ENCODE measurements around the gene BCL11A.

BCL11A gene

DNA sequence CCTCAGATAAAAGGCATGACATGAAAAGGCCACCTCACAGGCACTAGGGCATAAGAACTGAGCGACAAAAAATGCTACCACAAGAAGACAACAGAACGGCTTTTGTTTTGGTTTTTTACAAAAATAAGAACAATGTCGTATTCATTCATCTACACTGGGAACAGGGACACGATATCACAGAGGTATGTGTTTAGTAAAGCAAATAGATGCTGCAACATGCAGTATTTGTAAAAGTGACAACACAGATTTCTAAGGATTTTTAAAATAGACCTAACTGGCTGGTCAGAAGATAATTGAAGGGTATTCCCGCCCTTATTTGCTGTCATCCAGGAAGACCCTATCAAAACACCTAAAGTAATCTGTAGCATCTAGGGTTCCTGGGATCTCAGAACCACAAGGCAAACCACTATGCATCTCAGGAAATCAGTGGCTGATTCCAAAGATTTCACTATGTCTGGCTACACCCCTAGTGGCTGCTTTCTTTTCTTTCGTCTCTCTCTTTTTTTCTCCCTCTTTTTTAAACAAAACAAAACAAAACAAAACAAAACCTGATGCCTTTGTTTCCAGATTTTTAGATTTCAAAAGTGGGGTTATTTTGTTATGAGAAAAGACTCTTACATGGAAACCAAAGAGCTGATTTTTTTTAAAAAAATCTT, 97.2 kb downstream of the BCL11A start:
- no peak for DNase-seq

DNA sequence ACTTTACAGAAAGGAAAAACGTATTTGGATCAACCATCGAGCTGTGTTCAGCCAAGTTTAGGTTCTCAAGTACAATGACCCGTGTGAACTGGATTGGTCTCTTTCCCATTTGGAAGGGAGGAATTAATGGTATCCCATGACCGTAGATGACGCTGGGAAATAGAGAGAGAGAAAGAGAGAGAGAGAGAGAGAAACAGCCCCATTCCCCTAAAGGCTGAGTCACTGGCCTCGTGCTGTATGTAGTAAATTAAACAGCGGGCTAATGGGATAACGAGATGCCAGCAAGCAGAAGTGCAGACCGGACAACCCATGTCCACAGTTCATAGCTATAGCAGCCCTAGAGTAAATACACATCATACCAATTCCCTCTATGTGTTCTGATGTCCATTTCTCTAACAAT, 99.6 kb downstream of the BCL11A start:
- no peak for DNase-seq

DNA sequence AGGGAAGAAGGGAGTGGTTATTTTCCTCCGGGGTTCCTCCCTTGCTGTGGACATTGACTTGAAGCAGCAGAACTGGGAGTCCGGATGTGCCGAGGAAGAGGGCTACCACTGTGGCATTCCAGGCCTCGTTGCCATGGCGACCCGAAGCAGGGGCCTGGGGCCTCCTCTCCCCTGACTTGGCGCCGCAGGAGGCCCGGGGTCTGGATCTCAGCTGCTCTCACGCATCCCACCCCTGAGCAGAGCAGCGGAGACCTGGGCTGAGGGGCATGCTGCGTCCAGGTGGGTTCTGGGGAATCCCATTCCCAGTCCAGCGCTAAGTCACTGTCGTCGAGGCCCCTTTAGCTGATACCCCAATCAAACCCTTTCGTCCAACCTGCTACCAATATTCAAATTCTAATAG, 100.2 kb downstream of the BCL11A start:
- no peak for DNase-seq

DNA sequence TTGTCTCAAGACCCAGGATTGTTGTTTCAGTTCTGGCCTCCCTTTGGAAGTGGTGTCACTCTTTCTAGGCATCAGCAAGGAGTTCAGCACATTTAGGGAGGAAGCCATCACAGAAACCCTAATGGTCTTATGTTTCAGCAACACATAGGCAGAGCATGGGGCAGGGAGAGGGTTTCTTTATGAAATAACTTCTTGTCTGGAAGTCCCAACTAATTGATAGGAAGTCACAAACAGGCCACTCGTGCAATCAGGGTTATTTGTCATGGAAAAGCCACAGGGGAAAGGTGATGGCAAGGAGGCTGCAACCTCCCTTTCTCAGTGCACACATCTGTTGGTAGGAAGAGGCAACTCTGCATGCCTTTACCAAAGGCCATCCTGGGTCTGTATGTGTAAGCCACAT, 103.0 kb downstream of the BCL11A start:
- no peak for DNase-seq

DNA sequence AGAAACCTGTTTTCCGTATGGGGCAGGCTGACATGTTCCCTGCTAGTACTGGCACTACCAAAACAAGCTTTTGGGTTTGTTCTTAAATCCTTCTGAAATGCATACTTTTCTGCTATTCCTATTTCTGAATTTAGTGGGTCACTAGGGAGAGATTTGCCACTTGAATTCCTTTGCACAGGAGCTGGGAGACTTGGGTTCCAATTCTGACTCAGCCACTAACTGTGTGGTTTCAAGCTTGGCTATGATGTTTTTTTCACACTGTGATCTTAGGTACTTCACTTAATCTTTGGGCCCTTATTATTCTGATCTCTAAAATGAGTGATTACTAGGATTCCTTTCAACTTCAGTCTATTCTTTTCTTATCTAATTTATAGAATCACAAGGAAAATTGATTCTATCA, 105.5 kb downstream of the BCL11A start:
- no peak for DNase-seq

DNA sequence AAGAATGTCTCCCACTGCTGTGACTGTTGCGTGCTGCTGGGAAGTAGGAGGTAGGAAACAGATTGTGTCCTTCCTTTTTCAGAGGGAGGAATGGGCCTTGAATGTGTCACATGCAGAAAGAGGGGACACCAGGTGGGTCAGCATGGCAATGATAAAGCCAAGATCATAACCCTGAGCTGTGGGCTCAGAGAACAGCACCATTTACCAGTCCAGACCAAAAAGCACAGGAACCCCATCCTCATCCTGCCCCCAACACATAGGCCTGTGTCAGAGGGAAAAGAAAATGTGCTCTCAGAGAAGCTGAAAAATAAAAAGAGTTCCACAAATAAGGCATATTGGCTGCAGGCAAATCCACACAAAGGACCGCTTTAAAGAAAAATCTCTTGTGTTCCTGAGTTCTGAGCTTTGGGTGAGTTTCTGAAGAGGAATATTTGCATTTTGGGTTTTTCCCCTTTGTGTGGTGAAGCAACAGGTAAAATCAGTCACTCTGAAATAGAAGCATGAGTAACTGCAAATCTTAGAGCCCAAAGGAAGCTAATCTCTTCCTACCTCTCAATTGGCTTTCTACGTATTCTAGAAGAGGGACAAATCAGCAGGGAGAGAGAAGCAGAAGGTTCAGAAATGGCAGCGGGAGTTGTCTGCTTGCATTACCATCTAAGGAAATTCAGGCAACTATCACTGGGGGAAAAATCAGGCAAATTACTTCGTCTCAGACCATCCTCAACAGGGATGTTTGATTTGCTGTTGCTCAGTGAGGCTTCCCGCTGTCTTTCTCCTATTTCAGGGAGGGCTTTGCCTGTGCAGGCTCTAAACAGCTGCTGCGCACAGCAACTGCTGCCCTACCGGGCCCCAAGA, 106.8 kb downstream of the BCL11A start:
- DNase-seq: no peak

DNA sequence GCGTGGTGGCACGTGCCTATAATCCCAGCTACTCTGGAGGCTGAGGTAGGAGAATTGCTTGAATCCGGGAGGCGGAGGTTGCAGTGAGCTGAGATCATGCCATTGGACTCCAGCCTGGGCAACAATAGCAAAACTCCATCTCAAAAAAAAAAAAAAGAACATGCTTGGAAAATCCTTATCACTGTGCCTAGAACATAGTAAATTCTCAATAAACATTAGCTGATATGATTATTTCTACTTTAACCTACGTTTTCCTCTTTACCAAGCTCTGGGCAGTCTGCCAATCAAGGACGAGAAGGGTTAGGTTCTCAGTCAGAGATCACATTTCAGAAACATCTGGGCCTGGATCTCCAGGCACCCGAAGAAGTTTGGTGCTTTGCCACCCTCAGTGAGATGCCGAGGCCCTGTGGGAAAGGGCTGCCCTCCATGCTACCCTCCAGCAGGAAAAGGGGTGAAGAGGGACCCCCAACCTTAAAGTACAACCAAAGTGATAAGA, 107.7 kb downstream of the BCL11A start:
- DNase-seq: peak; percentile 31

DNA sequence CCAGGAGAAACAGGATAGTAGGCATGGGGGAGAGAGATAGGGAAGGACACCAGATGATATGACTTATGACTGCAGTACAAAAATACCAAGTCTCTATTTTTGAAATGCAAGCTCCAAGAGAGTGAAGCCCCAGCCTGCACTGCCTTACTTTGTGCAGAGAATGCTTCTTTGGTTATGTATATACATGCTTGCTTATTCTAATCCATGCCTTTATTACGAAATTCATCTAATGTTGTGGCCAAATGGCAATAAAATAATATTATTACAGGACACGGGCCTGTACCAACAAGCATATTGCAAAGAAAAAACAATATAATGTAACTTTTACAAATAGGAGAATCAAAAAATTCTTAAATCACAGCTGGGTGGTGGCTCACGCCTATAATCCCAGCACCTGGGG, 110.8 kb downstream of the BCL11A start:
- no peak for DNase-seq

DNA sequence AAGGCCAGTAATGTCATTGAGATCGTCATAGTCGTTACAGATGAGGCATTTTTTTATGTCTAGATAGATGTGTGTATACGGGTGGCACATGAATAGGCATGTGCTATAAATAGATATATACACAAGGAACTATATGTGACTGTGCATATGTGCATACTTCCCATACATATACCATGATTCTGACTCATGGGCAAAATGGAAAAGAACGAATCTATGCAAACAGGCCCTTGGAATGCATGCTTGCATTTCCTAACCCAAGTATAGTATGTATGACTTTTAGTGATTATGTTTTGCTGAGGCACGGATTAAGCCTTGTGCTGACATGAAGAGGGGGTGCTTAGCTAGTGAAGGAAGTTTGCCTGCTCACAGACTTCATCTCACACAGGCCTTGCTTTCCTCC, 111.7 kb downstream of the BCL11A start:
- no peak for DNase-seq

DNA sequence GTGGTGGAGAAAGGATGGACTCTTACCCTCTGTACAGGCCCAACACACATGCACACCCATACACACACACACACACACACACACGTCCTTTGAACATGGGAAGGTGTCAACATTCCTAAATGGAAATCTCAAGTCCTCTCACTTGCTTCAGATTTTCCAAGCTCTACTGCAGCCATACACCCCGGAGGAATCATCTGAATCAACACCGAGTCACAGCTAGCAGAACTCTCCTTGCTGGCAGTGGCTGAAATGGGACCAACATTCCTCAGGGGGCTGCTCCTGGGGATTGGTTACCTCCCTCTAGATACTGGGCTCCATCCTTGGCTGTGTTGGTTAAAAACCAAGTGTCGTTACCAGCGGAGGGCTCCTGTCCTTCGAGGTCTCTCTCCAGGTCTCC, 112.7 kb downstream of the BCL11A start:
- DNase-seq: no peak

DNA sequence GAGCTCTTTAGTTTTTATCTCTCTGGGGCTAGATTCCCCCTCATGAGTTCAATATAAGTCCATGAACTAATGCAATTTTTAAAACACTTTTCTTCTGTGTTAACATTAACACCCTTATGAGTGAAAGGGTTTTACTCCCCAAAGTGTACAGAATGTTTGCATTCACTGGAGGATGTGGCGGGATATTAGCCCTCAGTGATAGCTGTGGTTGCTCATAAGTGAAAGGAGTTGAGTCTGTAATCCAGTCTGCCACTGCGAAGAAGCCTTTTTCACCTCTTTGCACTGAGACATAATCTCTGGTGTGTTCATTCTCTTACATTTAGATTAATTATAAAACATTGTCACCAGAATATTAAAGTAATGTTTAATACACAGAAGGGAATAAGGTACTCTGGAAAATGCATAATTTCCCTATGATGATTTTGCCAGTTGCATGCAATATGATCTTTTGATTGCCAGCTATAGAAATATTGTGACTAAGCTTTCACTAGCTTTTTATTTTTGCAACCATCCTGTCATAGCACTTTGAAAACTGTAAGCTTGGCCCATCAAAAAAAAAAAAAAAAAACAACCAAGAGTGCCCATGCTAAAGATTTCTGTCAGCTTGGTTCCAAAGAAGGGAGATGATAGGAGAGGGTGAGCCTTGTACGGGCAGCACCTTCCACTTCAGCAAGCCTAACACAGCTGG, 113.2 kb downstream of the BCL11A start:
- no peak for DNase-seq

DNA sequence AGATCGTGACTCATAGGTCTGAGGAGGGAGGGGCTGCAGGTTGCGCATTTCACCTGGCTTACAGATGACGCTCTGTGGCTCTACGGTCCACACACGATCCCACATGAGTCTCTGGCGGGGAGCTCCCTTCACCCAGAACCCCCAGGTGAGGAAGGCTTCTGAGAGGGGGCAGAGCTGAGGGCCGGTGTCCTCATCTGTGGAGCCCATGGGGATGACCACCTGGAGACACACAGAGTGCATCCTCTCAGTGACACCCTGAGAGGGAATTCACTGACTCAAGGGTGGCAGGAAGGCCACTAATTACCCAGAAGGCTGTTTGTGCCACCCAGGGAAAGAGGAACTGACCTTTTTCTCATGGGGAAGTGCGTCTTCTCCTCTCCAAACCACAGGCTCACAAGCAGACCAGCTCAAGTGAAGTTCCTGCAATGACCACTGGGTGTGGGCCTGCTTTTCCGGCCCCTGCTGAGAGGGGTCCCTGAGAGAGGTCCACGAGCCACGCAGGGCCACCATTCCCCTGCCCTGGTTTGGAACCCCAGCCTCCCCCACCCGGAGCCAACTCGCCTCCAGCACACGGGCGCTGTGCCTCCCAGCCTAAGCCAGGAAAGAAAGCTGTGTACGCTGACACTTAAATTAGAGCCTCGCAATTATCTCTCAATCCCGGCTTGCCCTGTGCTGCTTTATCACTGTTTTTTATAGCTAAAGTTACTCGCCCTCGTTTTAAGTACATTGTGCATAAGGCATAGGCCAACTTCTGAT, 114.1 kb downstream of the BCL11A start:
- DNase-seq: no peak

DNA sequence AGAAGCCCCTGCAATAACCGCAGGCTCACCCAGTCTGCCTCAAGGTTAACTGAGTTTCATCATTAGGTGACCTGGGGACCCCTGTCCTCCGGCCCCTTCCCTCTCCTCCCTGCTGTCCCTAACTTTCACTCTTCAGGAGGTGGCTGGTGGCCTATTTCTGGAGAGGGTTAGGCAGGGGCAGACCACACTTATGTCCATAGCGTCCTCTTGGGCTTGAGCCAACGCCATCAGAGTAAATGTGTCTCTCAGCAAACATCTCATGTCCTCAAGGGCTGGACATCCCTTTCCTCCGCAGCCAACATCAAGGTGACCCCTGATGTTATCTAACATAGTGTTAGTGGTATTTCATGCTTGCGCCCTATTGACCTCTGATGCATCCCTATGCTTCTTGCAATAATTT, 114.8 kb downstream of the BCL11A start:
- DNase-seq: no peak

DNA sequence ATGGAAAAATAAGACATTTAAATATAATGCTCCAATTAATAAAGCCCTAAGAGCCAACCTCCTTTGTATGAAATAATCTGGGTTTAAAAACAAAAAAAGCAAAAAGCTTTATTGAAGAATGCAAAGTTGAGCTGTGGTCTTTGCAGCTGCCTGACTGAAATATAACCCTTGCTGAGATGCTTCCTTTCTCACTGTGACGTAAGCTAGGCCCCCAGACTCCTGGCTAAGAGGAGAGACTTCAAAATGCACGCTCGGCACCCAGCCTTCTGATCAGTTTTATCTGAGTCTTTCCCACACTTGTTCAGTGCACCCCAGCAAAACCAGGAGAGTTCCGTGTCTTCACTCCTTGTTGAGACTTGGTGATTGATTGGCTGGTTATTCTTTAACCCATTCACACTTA, 115.3 kb downstream of the BCL11A start:
- no peak for DNase-seq

DNA sequence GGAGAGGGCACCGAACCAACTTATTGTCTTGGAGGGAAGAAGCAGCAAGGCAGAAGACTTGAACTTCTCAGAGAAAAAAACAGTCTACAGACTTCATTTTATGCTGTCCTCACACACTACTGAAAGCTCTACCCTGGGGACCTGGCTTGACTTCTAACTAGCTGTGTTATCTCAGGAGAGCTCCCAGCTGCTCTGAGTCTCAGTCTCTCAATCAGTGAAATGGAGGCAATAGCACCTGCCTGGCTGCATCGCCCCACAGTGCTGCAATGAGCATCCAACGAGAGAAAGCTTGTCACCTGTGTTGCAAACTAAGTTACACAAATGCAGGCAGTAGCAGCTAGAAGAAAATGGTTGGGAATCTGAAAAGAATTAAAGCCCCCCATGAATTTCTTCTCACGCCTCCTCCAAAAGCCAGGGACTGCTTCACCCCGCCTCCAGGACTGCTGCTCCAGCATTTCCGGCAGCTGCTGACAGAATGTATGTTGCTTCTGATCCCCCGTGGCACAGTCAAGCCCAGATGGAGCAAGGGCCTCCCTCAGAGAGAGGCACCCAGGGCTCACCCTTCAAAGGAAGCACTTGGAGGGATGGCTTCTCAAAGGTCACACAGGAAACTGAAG, 116.3 kb downstream of the BCL11A start:
- DNase-seq: no peak

DNA sequence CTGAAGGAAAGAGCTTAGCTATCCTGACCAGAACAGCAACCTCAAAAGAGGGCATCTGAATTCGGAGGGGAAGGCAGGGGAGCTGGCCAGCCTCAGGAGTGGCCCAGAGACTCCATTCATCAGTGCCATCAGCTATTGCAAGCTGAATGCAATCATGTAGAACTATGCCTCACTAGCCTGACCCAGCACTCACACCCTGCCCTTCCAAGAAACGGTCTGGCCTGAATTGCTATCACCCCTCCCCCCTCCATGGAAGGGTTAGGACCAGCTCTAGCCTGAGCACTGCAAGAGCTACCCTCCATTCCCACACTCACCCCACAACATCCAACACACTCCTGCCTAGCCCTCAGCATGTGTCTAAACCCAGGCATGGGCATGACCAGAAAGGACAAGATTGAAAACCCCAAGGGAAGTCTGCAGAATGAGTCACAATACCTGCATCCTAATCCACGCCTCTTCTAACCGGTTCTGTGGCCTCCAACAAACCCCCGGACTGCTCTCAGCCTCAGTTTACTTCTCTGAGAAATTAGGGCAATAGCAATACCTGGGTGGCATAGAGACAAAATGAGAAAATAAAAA, 120.3 kb downstream of the BCL11A start:
- no peak for DNase-seq

DNA sequence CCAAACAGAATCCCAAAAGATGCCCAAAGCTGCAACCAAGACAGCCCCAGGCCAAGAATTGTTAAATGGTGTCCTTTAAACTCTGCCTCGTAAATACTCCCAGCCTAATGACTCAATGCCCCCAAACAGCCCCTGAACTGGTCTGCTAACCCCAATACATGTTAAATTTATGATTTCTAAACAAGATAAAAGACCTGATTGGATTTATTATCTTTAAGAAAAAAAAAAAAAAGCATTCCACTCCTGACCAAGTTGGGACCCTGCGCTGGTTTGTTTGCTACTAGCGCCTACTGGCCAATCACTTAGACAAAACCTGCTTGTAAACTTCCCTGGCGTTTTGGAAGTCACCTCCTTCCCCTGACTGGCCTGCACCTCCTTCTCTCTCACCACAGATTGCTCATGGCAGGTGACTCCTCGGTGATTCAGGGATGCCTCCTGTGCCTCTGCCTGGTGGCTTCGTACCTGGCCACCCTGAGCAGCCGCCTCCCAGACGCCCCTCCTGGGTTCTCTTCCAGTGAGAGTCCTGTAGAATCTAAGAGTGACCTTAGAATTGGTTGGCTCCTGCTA, 121.3 kb downstream of the BCL11A start:
- DNase-seq: no peak

DNA sequence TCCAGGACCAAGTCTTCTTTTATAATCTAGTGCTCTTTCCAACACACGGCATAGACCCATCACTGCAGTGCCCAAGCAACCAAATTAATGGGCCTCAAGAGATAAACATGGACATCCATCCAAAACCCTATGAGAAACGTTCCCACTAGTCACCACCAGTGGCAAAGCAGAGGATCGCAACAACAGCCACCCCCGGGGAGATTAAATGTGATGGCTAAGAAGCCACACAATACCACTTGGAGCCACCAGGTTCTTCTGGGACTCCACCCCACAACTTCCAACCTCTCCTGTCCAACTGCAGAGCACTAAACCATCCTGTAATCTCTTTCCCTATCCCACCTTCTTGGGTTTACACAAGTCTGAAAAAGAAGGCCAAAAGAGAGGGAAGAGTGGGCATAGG, 123.8 kb downstream of the BCL11A start:
- DNase-seq: no peak

DNA sequence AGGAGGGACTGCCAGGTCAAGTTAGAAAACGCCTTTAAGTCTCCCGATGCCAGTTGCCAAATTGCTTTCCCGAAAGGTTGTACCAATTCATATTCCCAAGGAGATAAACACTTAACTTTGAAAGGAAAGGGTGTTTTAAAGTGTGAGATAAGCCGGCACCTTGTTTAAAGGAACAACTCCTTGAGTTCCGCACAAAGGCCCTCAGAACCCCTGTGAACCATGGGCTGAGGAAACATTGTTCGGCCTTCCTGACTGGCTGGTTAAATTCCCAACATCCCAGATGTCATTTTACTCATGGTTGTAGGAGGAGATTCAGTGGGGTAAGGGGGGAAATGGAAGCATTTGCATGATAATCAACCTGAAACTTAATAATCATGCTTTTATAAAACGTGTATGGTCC, 126.6 kb downstream of the BCL11A start:
- DNase-seq: no peak

DNA sequence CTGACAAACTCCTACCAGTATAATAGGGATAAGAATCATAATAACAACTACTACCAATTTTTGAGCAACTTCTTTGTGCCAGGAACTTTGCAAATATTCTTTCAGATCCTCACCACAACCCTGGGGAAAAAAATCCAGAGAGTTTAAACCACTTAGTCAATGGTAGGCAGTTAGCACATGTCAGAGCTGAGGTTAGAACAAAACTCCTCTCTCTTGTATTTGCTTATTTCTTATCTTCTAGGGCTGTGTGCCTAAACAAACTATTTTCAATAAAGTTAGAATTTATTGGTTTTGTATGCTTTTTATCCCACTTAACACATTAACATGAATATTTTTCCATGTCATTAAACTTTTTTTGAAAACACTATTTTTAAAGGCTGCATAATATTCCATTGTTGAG, 127.1 kb downstream of the BCL11A start:
- no peak for DNase-seq

DNA sequence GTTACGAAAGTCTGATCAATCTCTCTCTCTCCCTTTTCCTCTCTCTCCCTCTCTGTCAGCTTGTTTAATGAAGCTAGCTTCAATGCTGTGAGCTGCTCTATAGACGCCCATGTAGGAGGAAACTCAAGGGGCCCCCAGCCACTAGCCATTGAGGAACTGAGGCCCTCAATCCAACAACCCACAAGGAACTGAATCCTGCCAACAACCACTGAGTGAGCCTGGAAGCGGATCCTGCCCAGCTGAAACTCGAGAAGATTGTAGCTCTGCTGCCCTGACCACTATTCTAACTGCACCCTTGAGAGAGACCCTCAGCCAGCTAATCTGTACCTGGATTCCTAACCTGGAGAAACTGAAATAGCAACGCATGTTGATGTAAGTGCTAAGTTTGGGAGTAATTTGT, 129.2 kb downstream of the BCL11A start:
- no peak for DNase-seq

DNA sequence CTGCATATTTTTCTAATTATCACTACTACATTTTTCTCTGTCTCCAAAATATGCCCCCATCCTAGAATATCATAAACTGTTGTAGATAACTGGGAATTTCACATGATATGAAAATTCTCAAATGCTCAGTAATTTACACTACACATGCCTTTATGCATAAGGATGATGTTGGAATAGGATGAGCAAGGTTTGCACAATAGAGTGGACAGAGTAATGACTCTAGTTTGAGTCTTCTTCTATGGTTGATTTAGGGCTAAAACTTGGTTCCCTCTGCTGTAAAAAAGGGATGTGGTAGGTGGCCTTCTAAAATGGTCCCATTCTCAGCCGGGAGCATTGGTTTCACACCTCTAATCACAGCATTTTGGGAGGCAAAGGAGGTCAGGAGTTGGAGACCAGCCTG, 129.9 kb downstream of the BCL11A start:
- no peak for DNase-seq
